NAMALWA (cell line): ENCODE measurements around the gene LPIN2.
"Not testable (repeated sequence)": the region's sequence is repeated elsewhere in the genome, so short reads cannot be mapped to it uniquely, and the experiment has no call there.

Experiments used
- DNase-seq: peaks from one replicate; pipeline ENCODE4 v3.0.0-alpha.2; 2015; ENCODE audit warnings: low spot score

The LPIN2 gene

GRCh38 chr18:3003766-3004165 lies 9.2 kb downstream of the LPIN2 start:
- DNase-seq: not testable (repeated sequence)

GRCh38 chr18:3002732-3003131 lies 10.2 kb downstream of the LPIN2 start:
- no peak for DNase-seq

- no peak for DNase-seq
Observed at GRCh38 chr18:2998644-2999043, 14.3 kb downstream of the LPIN2 start.

DNA sequence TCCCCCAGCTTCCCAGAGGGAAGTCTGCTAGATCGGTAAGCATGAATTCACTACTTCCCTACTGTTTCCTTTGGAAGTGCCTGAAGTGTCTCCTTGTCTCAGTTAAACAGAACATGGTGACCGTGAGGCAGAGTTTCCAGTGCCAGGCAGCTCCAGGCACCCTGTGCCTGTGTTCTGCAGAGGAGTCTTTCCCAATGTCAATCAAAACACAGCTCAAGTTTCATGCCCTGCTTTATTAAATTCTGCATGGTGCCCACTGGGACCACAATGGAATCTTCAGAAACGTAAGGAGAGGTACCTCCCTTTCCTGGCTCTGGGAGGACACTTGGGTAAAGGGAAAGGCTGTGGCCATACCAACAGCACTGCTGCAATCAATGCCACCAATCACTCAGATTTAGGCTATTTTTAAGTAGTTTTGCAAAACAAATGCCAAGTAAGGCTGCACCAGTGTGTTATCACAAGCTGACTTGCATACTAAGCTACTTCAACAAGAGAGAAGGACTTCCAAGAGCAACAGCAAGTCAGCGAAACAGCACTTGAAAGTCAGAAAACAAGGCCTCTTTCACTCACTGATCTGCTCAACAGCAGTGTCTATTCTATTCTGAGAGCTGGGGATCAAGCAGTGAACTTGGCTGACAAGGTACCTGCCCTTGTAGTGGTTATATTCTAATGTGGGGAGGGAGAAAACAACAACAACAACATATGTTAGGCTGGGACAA lies 14.9 kb downstream of the LPIN2 start:
- no peak for DNase-seq

DNA sequence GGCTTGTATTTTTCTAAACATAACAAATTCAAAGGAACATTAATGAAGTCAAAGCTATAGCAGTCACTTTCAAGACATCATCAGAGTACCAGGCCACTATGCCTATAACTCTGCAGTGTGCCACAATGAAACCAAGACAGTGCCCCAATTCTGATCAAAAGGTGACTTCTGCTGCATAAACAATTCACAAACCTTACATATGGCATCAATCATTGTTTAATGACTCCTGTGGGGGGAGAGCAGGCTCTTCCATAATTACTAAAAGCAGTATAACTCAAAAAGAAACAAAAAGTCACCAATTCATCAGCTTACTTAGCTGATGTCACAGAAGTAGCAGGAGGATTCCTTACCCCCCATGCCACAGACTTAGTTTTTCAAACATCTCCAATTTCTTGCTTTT lies 15.5 kb downstream of the LPIN2 start:
- no peak for DNase-seq

GRCh38 chr18:2994603-2995432 lies 18.1 kb downstream of the LPIN2 start:
- DNase-seq: peak; percentile 69

DNA sequence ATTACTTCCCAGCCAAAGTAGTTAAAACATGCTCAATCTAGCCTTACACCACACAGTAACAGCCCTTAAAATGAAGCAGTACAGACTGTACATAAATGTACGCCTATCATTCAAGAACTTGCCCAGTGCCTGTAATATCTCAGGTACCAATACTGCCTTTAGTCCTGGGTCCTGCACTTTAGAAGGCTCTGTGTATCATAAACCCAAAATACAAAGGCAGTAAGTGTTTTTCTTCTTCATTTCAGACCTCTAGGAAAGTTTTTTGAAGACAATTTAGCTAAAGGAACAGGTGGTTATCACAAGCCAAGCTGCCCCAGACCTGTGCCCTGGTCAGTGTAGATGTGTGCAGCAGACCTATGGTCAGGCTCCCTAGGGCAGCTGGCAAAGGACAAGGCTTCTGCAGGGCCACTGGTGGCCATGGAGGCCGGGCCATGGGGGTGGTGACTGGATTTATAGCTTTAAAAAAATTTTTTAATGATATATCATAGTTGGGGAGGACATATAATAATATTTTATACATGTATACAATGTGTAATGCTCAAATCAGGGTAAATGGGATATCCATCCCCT lies 18.8 kb downstream of the LPIN2 start:
- DNase-seq: no peak

- no peak for DNase-seq
Observed at GRCh38 chr18:2992995-2993877, 19.7 kb downstream of the LPIN2 start.

- DNase-seq: no peak
Observed at GRCh38 chr18:2990956-2991640, 21.8 kb downstream of the LPIN2 start.

DNA sequence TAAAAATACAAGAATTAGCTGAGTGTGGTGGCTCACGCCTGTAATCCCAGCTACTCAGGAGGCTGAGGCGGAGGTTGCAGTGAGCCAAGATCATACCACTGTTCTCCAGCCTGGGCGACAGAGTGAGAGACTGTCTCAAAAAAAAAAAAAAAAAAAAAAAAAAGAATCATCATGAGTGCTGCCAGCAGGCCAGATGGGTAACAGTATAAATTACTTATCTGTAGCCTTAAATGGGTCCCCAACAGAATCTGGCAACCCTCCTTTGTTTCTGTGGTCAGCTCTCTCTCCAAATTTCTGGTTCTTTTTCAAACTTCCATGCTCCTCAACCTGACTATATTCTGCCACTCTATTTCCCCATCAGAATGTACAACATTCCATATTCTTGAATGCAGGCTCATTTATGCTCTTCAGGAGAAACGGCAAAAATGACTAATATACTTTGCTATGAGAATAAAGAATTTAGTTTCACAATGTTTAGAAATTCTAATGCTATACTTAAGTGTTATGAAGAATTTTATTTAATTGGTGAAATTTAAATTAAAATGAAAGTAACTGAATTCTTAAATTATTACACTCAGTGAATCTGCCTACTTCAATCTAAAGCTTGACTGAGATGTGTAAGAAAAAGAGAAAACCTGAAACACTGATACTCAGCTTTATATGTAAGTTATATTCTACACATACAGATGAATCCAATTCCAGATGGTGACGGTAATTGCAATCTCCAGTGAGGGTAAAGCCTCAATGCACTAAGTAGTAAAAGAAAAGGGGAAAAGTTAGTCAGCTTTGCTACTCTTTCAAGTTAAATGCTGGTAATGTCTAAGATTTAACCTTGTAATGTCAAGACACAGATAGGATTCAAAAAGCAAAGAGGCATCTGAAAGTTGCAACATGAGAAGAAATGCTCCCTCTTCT lies 24.8 kb downstream of the LPIN2 start:
- DNase-seq: no peak

DNA sequence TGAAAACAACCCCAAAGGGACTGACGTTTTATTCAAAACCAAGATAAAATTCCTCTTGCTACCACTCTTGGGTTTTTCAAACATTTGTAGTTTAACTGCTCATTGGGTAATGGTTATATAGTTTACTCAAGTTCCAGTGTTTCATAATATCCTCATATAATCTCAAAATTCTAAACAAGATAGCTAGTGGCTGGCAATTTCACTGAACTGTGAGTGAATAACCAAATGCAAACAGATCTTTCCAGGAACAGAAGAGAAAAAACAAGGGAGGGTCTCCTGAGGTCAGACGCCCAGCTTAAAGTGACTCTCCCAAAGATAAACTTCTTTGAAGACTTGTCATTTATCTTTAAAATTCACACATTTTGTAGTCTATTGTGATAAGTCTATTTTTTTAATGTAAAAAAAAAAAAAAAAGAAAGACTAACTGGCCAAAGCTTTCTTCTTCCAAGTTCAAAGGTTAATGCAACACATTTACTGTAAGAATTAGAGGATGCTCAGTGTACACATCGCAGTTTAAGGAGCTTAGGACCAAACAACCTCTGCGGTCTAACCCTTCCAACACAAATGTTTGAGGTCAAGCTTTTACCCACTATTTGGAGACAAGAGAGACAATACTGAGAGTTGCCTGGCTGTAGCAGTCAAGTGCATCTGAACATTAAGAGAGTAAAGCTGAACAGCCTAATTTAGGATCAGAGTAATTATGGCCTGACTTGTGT lies 26.6 kb downstream of the LPIN2 start:
- DNase-seq: no peak

GRCh38 chr18:2985628-2986027 lies 27.3 kb downstream of the LPIN2 start:
- peak; percentile 69 for DNase-seq

DNA sequence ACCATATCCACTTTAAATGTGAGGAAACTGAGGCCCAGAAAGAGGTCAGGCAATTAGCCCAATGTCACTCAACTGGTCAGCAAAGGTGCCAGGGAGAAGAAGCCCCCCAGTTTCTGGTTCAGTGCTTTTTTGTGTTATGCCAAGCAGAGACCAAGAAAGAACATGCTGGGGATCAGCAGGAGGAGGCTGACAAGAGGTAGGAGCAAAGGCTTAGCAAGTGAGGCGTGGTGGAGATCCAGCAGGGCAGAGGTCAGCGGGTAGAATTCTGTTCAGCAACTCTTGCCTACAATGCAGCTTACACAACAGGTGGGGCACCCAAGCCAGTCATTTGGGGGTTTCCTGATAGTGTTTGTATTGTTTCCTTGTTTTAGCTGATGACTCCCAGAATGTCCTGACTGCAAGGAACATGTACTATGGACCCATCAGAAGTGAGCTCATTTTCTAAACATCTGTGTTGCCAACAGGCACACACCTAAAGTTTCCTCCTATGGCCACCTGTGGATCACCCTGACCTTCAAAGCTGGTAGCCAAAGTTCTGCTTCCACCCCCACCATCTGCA lies 28.2 kb downstream of the LPIN2 start:
- no peak for DNase-seq

DNA sequence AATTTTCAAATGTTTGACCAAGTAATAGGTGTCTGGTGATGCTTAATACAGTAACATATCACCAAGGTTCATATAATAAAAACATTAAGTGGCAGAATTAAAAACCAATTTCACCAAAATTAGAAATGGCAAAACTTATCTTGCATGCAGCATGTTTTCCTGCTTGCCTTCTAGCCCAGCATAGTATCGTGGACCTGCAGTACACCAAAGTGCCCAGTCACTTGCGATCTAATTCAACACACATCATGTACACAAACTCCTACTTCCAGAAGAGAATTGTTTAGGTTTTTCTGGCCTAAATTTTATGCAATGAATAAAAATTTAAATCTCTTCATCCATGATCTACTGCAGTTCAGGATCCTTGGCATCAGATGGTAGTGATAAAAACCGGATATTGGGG lies 28.9 kb downstream of the LPIN2 start:
- DNase-seq: no peak

DNA sequence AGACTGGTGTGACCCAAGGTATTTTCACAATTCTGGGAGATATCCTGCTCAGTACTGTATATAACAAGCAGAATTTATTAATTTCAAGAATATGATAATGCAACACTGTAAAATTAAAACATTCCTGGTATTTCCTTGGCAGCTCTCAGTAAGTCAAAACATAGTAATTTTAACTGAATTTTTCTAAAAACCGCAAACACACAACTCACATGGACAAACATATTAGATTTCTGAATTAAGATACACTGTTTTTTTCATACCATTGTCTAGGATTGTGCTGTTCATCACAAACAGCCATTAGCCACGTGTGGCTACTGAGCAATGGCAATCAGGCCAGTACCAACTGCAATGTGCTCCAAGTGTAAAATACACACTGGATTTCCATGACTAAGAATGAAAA lies 29.6 kb downstream of the LPIN2 start:
- no peak for DNase-seq

- no peak for DNase-seq
Observed at GRCh38 chr18:2982452-2983269, 30.3 kb downstream of the LPIN2 start.

GRCh38 chr18:2982022-2982421 lies 30.9 kb downstream of the LPIN2 start:
- DNase-seq: no peak

DNA sequence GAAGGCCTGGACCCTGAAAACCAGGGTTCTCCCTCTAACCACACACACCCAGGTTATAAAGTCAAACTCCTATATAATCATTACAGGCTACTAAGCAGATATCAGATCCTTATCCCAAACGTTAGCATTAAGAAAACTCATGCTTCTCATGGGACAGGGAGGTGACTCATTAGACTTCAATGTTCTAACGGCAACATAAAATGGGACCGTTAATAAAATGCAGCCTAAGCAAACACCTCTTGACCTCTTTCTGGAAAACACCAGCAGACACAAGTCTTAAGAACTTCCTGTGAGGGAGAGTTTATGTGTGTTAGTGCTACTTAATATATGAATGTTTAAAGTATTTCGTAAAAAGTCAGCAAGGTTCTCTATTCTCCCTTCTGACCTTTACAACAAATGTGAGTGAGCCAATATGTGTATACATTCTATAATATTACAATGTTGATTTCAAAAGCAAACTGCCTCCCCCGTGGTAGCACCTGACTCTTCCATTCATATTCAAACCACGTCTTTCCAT lies 31.7 kb downstream of the LPIN2 start:
- no peak for DNase-seq
